IMR-90 (cell line): Measurements from ENCODE around the gene ABHD17C. TPM values are rescaled to one million over a fixed set of nuclear protein-coding genes. Genes with fewer than 3 reads are reported as not detected.

Experiments used
- ATAC-seq: fragments of 200-7000 bp; cut with Tn5 transposase; 2 replicates; pipeline ENCODE4 v1.9.1; 2020; ENCODE audit warnings: low read depth, mild to moderate bottlenecking, moderate library complexity
- BruUV-seq: library from RNA; stranded (reverse); fragments of 400-500 nt; replicated peaks from 2 replicates; lab custom pipeline; 2021; lab: Mats Ljungman, UMichigan
- CTCF ChIA-PET: fragments of 300-600 bp; formaldehyde crosslinking; extraction: SDS; loops from one replicate; lab custom pipeline; 2021; ENCODE audit warnings: antibody characterized with exemption; lab: Yijun Ruan, JAX
- POLR2A ChIA-PET: fragments of 300-600 bp; sonication (Branson Sonifier 250); formaldehyde crosslinking; loops from one replicate; lab custom pipeline; 2022; ENCODE audit warnings: antibody characterized with exemption; ENCODE audit not compliant: unreplicated experiment; lab: Charles Lee
- DNase-seq: peaks from one replicate; pipeline ENCODE4 v3.0.0; 2013
- H2AFZ ChIP-seq: replicated peaks from 2 replicates; pipeline ENCODE3; 2013; ENCODE audit warnings: low read length, mild to moderate bottlenecking; ENCODE audit not compliant: poor library complexity
- H2AK5ac ChIP-seq: 2 replicates; pipeline ENCODE4 v1.6.1; 2013; ENCODE audit warnings: low read depth, low read length, inconsistent platforms
- H2AK9ac ChIP-seq: replicated peaks from 2 replicates; pipeline ENCODE3; 2013; ENCODE audit warnings: mild to moderate bottlenecking, low read depth, low read length, moderate library complexity; ENCODE audit not compliant: poor library complexity
- H2BK120ac ChIP-seq: 2 replicates; pipeline ENCODE4 v1.6.1; 2013; ENCODE audit warnings: low read depth, low read length, inconsistent platforms
- H2BK15ac ChIP-seq: 3 replicates; pipeline ENCODE4 v1.6.1; 2013; ENCODE audit warnings: low read depth, low read length, inconsistent platforms
- H2BK20ac ChIP-seq: 2 replicates; pipeline ENCODE4 v1.6.1; 2013; ENCODE audit warnings: low read depth, mild to moderate bottlenecking, inconsistent platforms, low read length, moderate library complexity
- H2BK5ac ChIP-seq: 2 replicates; pipeline ENCODE4 v1.6.1; 2013; ENCODE audit warnings: mild to moderate bottlenecking, low read depth, low read length, inconsistent platforms; ENCODE audit not compliant: poor library complexity, severe bottlenecking
- H3K14ac ChIP-seq: replicated peaks from 2 replicates; pipeline ENCODE4 v1.6.1; 2013; ENCODE audit warnings: low read depth, low read length, inconsistent platforms
- H3K18ac ChIP-seq: 2 replicates; pipeline ENCODE4 v1.6.1; 2013; ENCODE audit warnings: low read depth, low read length, control low read depth
- H3K23ac ChIP-seq: 2 replicates; pipeline ENCODE4 v1.6.1; 2013; ENCODE audit warnings: low read depth, low read length, inconsistent platforms
- H3K27ac ChIP-seq: 2 replicates; pipeline ENCODE4 v1.5.1; 2013; ENCODE audit warnings: mild to moderate bottlenecking, control low read depth, low read length; ENCODE audit not compliant: insufficient read depth
- H3K27me3 ChIP-seq: 2 replicates; pipeline ENCODE4 v1.6.1; 2013; ENCODE audit warnings: low read length; ENCODE audit not compliant: control insufficient read depth, insufficient read depth
- H3K36me3 ChIP-seq: 2 replicates; pipeline ENCODE4 v1.6.1; 2013; ENCODE audit warnings: low read length, mixed read lengths; ENCODE audit not compliant: control insufficient read depth, insufficient read depth
- H3K4ac ChIP-seq: 2 replicates; pipeline ENCODE4 v1.6.1; 2013; ENCODE audit warnings: low read depth, low read length, inconsistent platforms
- H3K4me1 ChIP-seq: 2 replicates; pipeline ENCODE4 v1.6.1; 2013; ENCODE audit warnings: low read length, mixed read lengths; ENCODE audit not compliant: control insufficient read depth, insufficient read depth
- H3K4me2 ChIP-seq: 2 replicates; pipeline ENCODE4 v1.6.1; 2013; ENCODE audit warnings: low read depth, mild to moderate bottlenecking, control low read depth, low read length, moderate library complexity
- H3K4me3 ChIP-seq: 2 replicates; pipeline ENCODE4 v1.5.1; 2013; ENCODE audit warnings: low read depth, mild to moderate bottlenecking, control low read depth, low read length, moderate library complexity; ENCODE audit not compliant: insufficient read depth
- H3K56ac ChIP-seq: 2 replicates; pipeline ENCODE4 v1.6.1; 2013; ENCODE audit warnings: low read length, inconsistent platforms; ENCODE audit not compliant: insufficient read depth; ENCODE audit errors: extremely low read depth
- H3K79me1 ChIP-seq, 2 experiments: 2 replicates each; pipeline ENCODE4 v1.6.1; 2013; ENCODE audit warnings: low read length in 2 of 2, inconsistent platforms in 1 of 2, low read depth in 1 of 2
- H3K9ac ChIP-seq: 2 replicates; pipeline ENCODE4 v1.6.1; 2013; ENCODE audit warnings: low read depth, low read length, control low read depth
- H3K9me1 ChIP-seq: 2 replicates; pipeline ENCODE4 v1.6.1; 2013; ENCODE audit warnings: low read length, inconsistent platforms; ENCODE audit not compliant: insufficient read depth
- H3K9me3 ChIP-seq: 2 replicates; pipeline ENCODE4 v1.6.1; 2013; ENCODE audit warnings: low read length; ENCODE audit not compliant: control insufficient read depth, insufficient read depth
- H4K20me1 ChIP-seq: 2 replicates; pipeline ENCODE4 v1.6.1; 2013; ENCODE audit warnings: low read length, inconsistent platforms; ENCODE audit not compliant: insufficient read depth
- H4K5ac ChIP-seq: 2 replicates; pipeline ENCODE4 v1.6.1; 2013; ENCODE audit warnings: mild to moderate bottlenecking, low read depth, low read length, control low read depth
- H4K8ac ChIP-seq, 2 experiments: 2 replicates each; pipeline ENCODE4 v1.6.1; 2013; ENCODE audit warnings: low read depth in 2 of 2, low read length in 2 of 2, control low read depth in 1 of 2, inconsistent platforms in 1 of 2
- H4K91ac ChIP-seq: 2 replicates; pipeline ENCODE4 v1.6.1; 2013; ENCODE audit warnings: low read depth, low read length, inconsistent platforms; ENCODE audit not compliant: insufficient read depth
- BHLHE40 ChIP-seq: fragments of 150-350 bp; IDR thresholded peaks from 2 replicates; pipeline ENCODE4 v1.6.1; 2016; ENCODE audit warnings: mild to moderate bottlenecking, low read depth, low read length
- CEBPB ChIP-seq: IDR thresholded peaks from 2 replicates; pipeline ENCODE4 v1.6.1; 2012; ENCODE audit warnings: low read depth, low read length, improper control_type of control experiment
- CHD1 ChIP-seq: IDR thresholded peaks from 2 replicates; pipeline ENCODE4 v1.6.1; 2012; ENCODE audit warnings: low read depth, low read length, improper control_type of control experiment
- FOS ChIP-seq: fragments of 150-350 bp; IDR thresholded peaks from 2 replicates; pipeline ENCODE4 v1.6.1; 2016; ENCODE audit warnings: low read depth, low read length
- MAZ ChIP-seq: IDR thresholded peaks from 2 replicates; pipeline ENCODE4 v1.6.1; 2012; ENCODE audit warnings: low read depth, mild to moderate bottlenecking, low read length, improper control_type of control experiment, moderate library complexity, borderline replicate concordance
- MXI1 ChIP-seq: IDR thresholded peaks from 2 replicates; pipeline ENCODE4 v1.6.1; 2012; ENCODE audit warnings: low read depth, mild to moderate bottlenecking, low read length, moderate library complexity, borderline replicate concordance
- RCOR1 ChIP-seq: IDR thresholded peaks from 2 replicates; pipeline ENCODE4 v1.6.1; 2012; ENCODE audit warnings: mild to moderate bottlenecking, low read length, improper control_type of control experiment; ENCODE audit not compliant: insufficient replicate concordance
- RFX5 ChIP-seq: IDR thresholded peaks from 2 replicates; pipeline ENCODE4 v1.8.0; 2012; ENCODE audit warnings: low read depth, mild to moderate bottlenecking, low read length, moderate library complexity
- WGBS, 2 experiments: methylation state at CpG; one replicate each; pipeline versions ENCODE4 v1.1.5 to v1.1.7; 2013; ENCODE audit warnings: missing lambda C conversion rate in 2 of 2; ENCODE audit not compliant: insufficient read length in 1 of 2; ENCODE audit errors: extremely low coverage in 2 of 2; 5-methylcytosine and 5-hydroxymethylcytosine counted together
- dilution Hi-C: fragments of 300-500 bp; cut with HindIII; formaldehyde crosslinking; loops from one replicate; pipeline ENCODE4 v1.14.3; 2018; ENCODE audit warnings: low sequenced_read_pairs; ENCODE audit not compliant: unreplicated experiment
- in situ Hi-C: fragments of 300-500 bp; cut with MboI; formaldehyde crosslinking; loops from 3 replicates; pipeline ENCODE4 v1.14.3; 2019; ENCODE audit warnings: low sequenced_read_pairs, inconsistent platforms, mixed read lengths
- intact Hi-C: fragments of 100-400 bp; cut with micrococcal nuclease; formaldehyde crosslinking; loops from 2 replicates; pipeline ENCODE4 v1.10.0; 2022
- polyA plus RNA-seq, 3 experiments: library from polyadenylated mRNA; depleted of rRNA; stranded (reverse); fragments of >200 nt; gene quantifications; 2 replicates each; pipeline ENCODE4 v1.2.3, GENCODE V29; 2012; ENCODE audit warnings: low replicate concordance in 1 of 3
- total RNA-seq: library from RNA; depleted of rRNA; stranded (reverse); fragments of >200 nt; gene quantifications from 2 replicates; pipeline ENCODE4 v1.2.3, GENCODE V29; 2012
- TF ChIP-seq, protein P1 (sequence below): conservative IDR thresholded peaks from 2 replicates; pipeline ENCODE4 v1.5.1; 2012; ENCODE audit warnings: mild to moderate bottlenecking, low read depth, low read length, improper control_type of control experiment
- TF ChIP-seq, protein P2 (sequence below): fragments of 150-350 bp; IDR thresholded peaks from 2 replicates; pipeline ENCODE4 v1.6.1; 2017; ENCODE audit warnings: mild to moderate bottlenecking, antibody characterized with exemption, low read length, low read depth
- TF ChIP-seq, protein P3 (sequence below): fragments of 150-350 bp; IDR thresholded peaks from 2 replicates; pipeline ENCODE4 v1.6.1; 2016; ENCODE audit warnings: low read depth, mild to moderate bottlenecking, low read length, moderate library complexity, borderline replicate concordance

Gene ABHD17C
- total and polyA plus RNA-seq, 2 of the 4 experiments (the other 2 are of a cell fraction) = 5.4 to 10.3 TPM

DNA sequence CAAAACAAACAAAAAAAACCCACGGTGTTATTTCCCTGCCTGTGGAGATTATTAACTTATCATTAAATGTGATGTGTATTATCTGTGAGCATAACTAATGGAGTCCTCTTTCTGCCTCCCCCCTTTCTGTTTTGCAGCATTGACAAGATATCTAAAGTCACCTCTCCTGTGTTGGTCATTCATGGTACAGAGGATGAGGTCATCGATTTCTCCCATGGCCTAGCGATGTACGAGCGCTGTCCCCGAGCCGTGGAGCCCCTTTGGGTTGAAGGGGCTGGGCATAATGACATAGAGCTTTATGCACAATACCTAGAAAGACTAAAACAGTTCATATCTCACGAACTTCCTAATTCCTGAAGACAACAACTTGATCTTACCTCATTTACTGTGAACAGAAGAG, 58.9 kb downstream of the ABHD17C start:
- CTCF ChIA-PET = no interaction called here
- no peak for TF ChIP-seq RCOR1
- TF ChIP-seq, protein P1, sequence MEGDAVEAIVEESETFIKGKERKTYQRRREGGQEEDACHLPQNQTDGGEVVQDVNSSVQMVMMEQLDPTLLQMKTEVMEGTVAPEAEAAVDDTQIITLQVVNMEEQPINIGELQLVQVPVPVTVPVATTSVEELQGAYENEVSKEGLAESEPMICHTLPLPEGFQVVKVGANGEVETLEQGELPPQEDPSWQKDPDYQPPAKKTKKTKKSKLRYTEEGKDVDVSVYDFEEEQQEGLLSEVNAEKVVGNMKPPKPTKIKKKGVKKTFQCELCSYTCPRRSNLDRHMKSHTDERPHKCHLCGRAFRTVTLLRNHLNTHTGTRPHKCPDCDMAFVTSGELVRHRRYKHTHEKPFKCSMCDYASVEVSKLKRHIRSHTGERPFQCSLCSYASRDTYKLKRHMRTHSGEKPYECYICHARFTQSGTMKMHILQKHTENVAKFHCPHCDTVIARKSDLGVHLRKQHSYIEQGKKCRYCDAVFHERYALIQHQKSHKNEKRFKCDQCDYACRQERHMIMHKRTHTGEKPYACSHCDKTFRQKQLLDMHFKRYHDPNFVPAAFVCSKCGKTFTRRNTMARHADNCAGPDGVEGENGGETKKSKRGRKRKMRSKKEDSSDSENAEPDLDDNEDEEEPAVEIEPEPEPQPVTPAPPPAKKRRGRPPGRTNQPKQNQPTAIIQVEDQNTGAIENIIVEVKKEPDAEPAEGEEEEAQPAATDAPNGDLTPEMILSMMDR = no peak
- TF ChIP-seq CHD1 = no peak
- no peak for TF ChIP-seq RFX5
- no peak for TF ChIP-seq MXI1
- TF ChIP-seq, protein P2, sequence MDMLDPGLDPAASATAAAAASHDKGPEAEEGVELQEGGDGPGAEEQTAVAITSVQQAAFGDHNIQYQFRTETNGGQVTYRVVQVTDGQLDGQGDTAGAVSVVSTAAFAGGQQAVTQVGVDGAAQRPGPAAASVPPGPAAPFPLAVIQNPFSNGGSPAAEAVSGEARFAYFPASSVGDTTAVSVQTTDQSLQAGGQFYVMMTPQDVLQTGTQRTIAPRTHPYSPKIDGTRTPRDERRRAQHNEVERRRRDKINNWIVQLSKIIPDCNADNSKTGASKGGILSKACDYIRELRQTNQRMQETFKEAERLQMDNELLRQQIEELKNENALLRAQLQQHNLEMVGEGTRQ = no peak
- TF ChIP-seq CEBPB = no peak
- no peak for TF ChIP-seq FOS
- TF ChIP-seq MAZ = no peak
- no peak for TF ChIP-seq BHLHE40
- TF ChIP-seq, protein P3, sequence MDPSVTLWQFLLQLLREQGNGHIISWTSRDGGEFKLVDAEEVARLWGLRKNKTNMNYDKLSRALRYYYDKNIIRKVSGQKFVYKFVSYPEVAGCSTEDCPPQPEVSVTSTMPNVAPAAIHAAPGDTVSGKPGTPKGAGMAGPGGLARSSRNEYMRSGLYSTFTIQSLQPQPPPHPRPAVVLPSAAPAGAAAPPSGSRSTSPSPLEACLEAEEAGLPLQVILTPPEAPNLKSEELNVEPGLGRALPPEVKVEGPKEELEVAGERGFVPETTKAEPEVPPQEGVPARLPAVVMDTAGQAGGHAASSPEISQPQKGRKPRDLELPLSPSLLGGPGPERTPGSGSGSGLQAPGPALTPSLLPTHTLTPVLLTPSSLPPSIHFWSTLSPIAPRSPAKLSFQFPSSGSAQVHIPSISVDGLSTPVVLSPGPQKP = no peak
- Histone ChIP-seq H3K9me3 (no peaks in the 10 kb centered on the region), H2BK15ac (no peak overlapping the region), H4K8ac (no peak overlapping the region), H3K23ac (no peak overlapping the region), H3K9ac (no peak overlapping the region), H2BK20ac (no peak overlapping the region), H4K5ac (no peak overlapping the region), H3K4me1 (0 out of 2 replicates have a peak, but pooled peaks cover 2% of the 10 kb centered on the region), H4K20me1 (peaks cover 7% of the 10 kb centered on the region), H4K91ac (no peak overlapping the region), H3K18ac (no peak overlapping the region), H2BK120ac (no peak overlapping the region), H2AK5ac (no peak overlapping the region), H3K27ac (no peak overlapping the region), H2BK5ac (no peak overlapping the region), H3K56ac (no peak overlapping the region), H3K27me3 (no peaks in the 10 kb centered on the region), H3K36me3 (peaks cover 30% of the 10 kb centered on the region), H2AFZ (no peak overlapping the region), H3K9me1 (peaks cover 11% of the 10 kb centered on the region), H3K4me3 (no peak overlapping the region), H3K14ac (no peak overlapping the region), H3K79me1 (peaks cover 37 to 47% of the 10 kb centered on the region in 2 experiments), H3K4ac (no peak overlapping the region), H2AK9ac (no peak overlapping the region), H3K4me2 (no peak overlapping the region)
- dilution Hi-C loops (no loop called here), intact Hi-C loops (no loop called here), in situ Hi-C loops (no loop called here)
- POLR2A ChIA-PET = no interaction called here
- WGBS, 2 experiments = no CpG with 5 or more reads among the region's 8 CpGs
- ATAC-seq (no peak), DNase-seq (no peak)
- BruUV-seq = no TSS peak
